HepG2 (cell line): ENCODE measurements around the gene RRAD. TPM values are rescaled to one million over a fixed set of nuclear protein-coding genes. Genes with fewer than 3 reads are reported as not detected.
A peak's percentile ranks its signal among the peaks of the same experiment; 100 is the strongest.

ENCODE experiments used
- HIVEP1 ChIP-seq: sonication (generic); formaldehyde crosslinking; IDR thresholded peaks from 2 replicates; pipeline ENCODE4 v1.4.0; 2020; ENCODE audit warnings: mild to moderate bottlenecking, missing genetic modification reagents
- NFKB2 ChIP-seq: sonication (generic); formaldehyde crosslinking; IDR thresholded peaks from 2 replicates; pipeline ENCODE4 v1.4.0; 2020; ENCODE audit warnings: missing genetic modification reagents, borderline replicate concordance
- POGZ ChIP-seq: sonication (generic); formaldehyde crosslinking; IDR thresholded peaks from 2 replicates; pipeline ENCODE4 v1.4.0; 2020; ENCODE audit warnings: mild to moderate bottlenecking, missing genetic modification reagents
- SRSF4 ChIP-seq: fragments of 200-400 bp; formaldehyde crosslinking; IDR thresholded peaks from one replicate; pipeline ENCODE4 v1.6.1; 2018; ENCODE audit warnings: mild to moderate bottlenecking, low read depth, low read length, moderate library complexity; ENCODE audit not compliant: poor library complexity, severe bottlenecking
- TBX3 ChIP-seq: fragments of 450-650 bp; IDR thresholded peaks from 2 replicates; pipeline ENCODE4 v1.6.1; 2017; ENCODE audit warnings: antibody characterized with exemption, mild to moderate bottlenecking, inconsistent platforms, borderline replicate concordance
- ZFP41 ChIP-seq: sonication (generic); formaldehyde crosslinking; IDR thresholded peaks from 2 replicates; pipeline ENCODE4 v1.4.0; 2020; ENCODE audit warnings: mild to moderate bottlenecking, missing genetic modification reagents, borderline replicate concordance
- ZNF292 ChIP-seq: sonication (generic); formaldehyde crosslinking; IDR thresholded peaks from 2 replicates; pipeline ENCODE4 v1.8.1; 2022; ENCODE audit warnings: mild to moderate bottlenecking, low read depth, missing genetic modification reagents, borderline replicate concordance
- ZNF296 ChIP-seq: sonication (generic); formaldehyde crosslinking; conservative IDR thresholded peaks from 2 replicates; pipeline ENCODE4 v1.5.0; 2020; ENCODE audit warnings: mild to moderate bottlenecking, missing genetic modification reagents
- ZNF317 ChIP-seq: sonication (generic); formaldehyde crosslinking; IDR thresholded peaks from 2 replicates; pipeline ENCODE4 v1.5.0; 2020; ENCODE audit warnings: mild to moderate bottlenecking, missing genetic modification reagents
- ZNF557 ChIP-seq: sonication (generic); formaldehyde crosslinking; IDR thresholded peaks from 2 replicates; pipeline ENCODE4 v1.4.0; 2020; ENCODE audit warnings: missing genetic modification reagents
- polyA plus RNA-seq, 8 experiments: library from polyadenylated mRNA; depleted of rRNA in 3 of 8; stranded (reverse) in 7 of 8; unstranded in 1 of 8; fragments of >200 nt; fragmentation: Illumina TruSeq in 4 of 8; extraction: Trizol in 4 of 8; gene quantifications; 2 replicates each; pipeline versions ENCODE4 v1.2.1 to v1.2.3, GENCODE V29; 2011 to 2016; ENCODE audit warnings: low read depth in 4 of 8, missing spikeins in 1 of 8, mixed read lengths in 1 of 8; ENCODE audit not compliant: insufficient read depth in 1 of 8
- total RNA-seq, 5 experiments: library from RNA; depleted of rRNA; stranded (reverse); fragments of >200 nt; fragmentation: Illumina TruSeq; extraction: Trizol; gene quantifications; 2 replicates each; pipeline ENCODE4 v1.2.3, GENCODE V29; 2016; ENCODE audit warnings: low read depth in 1 of 5
- TF ChIP-seq, protein P1 (sequence below): sonication (generic); formaldehyde crosslinking; IDR thresholded peaks from 2 replicates; pipeline ENCODE4 v1.4.0; 2020; ENCODE audit warnings: missing genetic modification reagents
- TF ChIP-seq, protein P2 (sequence below): sonication (generic); formaldehyde crosslinking; IDR thresholded peaks from 2 replicates; pipeline ENCODE4 v1.4.0; 2020; ENCODE audit warnings: mild to moderate bottlenecking, missing genetic modification reagents
- TF ChIP-seq, protein P3 (sequence below), 2 experiments: fragments of 450-650 bp in 1 of 2; sonication (generic) in 1 of 2; formaldehyde crosslinking; IDR thresholded peaks; 2 replicates each; pipeline versions ENCODE4 v1.5.0 to v1.8.0; 2020 to 2022; ENCODE audit warnings: mild to moderate bottlenecking in 1 of 2, missing genetic modification reagents in 1 of 2
- TF ChIP-seq, protein P4 (sequence below): sonication (generic); formaldehyde crosslinking; IDR thresholded peaks from 2 replicates; pipeline ENCODE4 v1.5.0; 2020; ENCODE audit warnings: missing genetic modification reagents, mild to moderate bottlenecking, borderline replicate concordance
- TF ChIP-seq, protein P5 (sequence below): sonication (generic); formaldehyde crosslinking; IDR thresholded peaks from 2 replicates; pipeline ENCODE4 v1.4.0; 2020; ENCODE audit warnings: missing genetic modification reagents

The RRAD gene
- total and polyA plus RNA-seq, 2 of the 13 experiments (the other 11 are each of a cell fraction or from before 2014, with no cell fraction given) = 0.80 to 1.1 TPM

DNA sequence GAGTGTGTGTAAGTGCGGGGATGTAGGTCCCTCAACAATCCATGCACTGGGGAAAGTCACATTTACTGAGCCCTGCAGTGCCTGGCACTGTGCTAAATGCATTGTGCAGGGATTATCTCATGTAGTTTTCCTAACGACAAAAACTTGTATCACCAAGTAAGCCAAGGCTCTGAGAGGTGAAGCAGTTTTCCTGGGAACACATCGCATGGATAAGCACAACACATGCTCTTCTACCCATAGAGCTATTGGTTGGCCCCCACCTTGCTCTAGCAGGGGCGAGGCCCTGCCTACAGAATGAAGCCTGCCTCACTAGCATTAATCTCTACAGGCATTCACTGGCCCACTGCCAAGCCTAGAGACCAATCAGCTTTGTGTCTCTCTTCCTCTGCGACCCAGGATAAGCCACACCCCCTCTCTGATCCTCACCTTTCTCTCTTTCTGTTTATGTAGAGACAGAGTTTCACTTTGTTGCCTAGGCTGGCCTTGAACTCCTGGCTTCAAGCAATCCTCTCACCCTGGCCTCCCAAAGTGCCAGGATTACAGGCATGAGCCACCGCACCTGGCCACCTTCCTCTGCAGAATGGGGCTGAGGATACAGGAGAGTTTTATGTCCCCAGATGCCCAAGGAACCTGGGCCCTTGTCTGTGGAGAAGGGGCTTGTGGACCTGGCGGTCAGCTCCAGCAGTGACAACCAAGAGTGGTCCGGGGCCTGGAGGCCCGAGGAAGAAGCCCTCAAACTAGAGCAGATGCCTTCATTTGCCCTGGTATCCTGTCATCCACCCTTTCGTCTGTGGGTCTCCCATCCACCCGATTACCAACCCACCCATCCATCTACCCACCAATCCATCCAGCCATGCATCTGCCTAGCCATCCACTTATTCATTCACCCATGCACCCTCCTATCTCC lies 19.4 kb downstream of the RRAD start (continued):
- TF ChIP-seq ZNF317 (CRISPR knock-in tag) = no peak; the same call in 1 of the 2 replicates
- TF ChIP-seq, protein P1, sequence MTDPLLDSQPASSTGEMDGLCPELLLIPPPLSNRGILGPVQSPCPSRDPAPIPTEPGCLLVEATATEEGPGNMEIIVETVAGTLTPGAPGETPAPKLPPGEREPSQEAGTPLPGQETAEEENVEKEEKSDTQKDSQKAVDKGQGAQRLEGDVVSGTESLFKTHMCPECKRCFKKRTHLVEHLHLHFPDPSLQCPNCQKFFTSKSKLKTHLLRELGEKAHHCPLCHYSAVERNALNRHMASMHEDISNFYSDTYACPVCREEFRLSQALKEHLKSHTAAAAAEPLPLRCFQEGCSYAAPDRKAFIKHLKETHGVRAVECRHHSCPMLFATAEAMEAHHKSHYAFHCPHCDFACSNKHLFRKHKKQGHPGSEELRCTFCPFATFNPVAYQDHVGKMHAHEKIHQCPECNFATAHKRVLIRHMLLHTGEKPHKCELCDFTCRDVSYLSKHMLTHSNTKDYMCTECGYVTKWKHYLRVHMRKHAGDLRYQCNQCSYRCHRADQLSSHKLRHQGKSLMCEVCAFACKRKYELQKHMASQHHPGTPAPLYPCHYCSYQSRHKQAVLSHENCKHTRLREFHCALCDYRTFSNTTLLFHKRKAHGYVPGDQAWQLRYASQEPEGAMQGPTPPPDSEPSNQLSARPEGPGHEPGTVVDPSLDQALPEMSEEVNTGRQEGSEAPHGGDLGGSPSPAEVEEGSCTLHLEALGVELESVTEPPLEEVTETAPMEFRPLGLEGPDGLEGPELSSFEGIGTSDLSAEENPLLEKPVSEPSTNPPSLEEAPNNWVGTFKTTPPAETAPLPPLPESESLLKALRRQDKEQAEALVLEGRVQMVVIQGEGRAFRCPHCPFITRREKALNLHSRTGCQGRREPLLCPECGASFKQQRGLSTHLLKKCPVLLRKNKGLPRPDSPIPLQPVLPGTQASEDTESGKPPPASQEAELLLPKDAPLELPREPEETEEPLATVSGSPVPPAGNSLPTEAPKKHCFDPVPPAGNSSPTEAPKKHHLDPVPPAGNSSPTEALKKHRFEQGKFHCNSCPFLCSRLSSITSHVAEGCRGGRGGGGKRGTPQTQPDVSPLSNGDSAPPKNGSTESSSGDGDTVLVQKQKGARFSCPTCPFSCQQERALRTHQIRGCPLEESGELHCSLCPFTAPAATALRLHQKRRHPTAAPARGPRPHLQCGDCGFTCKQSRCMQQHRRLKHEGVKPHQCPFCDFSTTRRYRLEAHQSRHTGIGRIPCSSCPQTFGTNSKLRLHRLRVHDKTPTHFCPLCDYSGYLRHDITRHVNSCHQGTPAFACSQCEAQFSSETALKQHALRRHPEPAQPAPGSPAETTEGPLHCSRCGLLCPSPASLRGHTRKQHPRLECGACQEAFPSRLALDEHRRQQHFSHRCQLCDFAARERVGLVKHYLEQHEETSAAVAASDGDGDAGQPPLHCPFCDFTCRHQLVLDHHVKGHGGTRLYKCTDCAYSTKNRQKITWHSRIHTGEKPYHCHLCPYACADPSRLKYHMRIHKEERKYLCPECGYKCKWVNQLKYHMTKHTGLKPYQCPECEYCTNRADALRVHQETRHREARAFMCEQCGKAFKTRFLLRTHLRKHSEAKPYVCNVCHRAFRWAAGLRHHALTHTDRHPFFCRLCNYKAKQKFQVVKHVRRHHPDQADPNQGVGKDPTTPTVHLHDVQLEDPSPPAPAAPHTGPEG (CRISPR knock-in tag) = peak; percentile 59; the same call in 1 of the 2 replicates
- peak; percentile 45; the same call in 1 of the 2 replicates for TF ChIP-seq TBX3
- TF ChIP-seq POGZ (CRISPR knock-in tag) = peak; percentile 64
- TF ChIP-seq, protein P2, sequence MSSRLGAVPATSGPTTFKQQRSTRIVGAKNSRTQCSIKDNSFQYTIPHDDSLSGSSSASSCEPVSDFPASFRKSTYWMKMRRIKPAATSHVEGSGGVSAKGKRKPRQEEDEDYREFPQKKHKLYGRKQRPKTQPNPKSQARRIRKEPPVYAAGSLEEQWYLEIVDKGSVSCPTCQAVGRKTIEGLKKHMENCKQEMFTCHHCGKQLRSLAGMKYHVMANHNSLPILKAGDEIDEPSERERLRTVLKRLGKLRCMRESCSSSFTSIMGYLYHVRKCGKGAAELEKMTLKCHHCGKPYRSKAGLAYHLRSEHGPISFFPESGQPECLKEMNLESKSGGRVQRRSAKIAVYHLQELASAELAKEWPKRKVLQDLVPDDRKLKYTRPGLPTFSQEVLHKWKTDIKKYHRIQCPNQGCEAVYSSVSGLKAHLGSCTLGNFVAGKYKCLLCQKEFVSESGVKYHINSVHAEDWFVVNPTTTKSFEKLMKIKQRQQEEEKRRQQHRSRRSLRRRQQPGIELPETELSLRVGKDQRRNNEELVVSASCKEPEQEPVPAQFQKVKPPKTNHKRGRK = no peak
- TF ChIP-seq, protein P3, sequence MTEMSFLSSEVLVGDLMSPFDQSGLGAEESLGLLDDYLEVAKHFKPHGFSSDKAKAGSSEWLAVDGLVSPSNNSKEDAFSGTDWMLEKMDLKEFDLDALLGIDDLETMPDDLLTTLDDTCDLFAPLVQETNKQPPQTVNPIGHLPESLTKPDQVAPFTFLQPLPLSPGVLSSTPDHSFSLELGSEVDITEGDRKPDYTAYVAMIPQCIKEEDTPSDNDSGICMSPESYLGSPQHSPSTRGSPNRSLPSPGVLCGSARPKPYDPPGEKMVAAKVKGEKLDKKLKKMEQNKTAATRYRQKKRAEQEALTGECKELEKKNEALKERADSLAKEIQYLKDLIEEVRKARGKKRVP (CRISPR knock-in tag; IDR thresholded peaks at IDR 0.05) = peak in 1 of 2 experiments; percentile 51; a peak in 1 of 4 replicates
- TF ChIP-seq ZFP41 = no peak
- no peak for TF ChIP-seq ZNF557 (CRISPR knock-in tag)
- TF ChIP-seq, protein P4, sequence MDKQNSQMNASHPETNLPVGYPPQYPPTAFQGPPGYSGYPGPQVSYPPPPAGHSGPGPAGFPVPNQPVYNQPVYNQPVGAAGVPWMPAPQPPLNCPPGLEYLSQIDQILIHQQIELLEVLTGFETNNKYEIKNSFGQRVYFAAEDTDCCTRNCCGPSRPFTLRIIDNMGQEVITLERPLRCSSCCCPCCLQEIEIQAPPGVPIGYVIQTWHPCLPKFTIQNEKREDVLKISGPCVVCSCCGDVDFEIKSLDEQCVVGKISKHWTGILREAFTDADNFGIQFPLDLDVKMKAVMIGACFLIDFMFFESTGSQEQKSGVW = no peak
- no peak; the same call in 1 of the 2 replicates for TF ChIP-seq HIVEP1
- peak; percentile 67; the same call in 1 of the 2 replicates for TF ChIP-seq ZNF292 (CRISPR knock-in tag)
- no peak for TF ChIP-seq SRSF4
- peak; percentile 89; the same call in 1 of the 2 replicates for TF ChIP-seq NFKB2 (CRISPR knock-in tag)
- no peak for TF ChIP-seq ZNF296
- TF ChIP-seq, protein P5, sequence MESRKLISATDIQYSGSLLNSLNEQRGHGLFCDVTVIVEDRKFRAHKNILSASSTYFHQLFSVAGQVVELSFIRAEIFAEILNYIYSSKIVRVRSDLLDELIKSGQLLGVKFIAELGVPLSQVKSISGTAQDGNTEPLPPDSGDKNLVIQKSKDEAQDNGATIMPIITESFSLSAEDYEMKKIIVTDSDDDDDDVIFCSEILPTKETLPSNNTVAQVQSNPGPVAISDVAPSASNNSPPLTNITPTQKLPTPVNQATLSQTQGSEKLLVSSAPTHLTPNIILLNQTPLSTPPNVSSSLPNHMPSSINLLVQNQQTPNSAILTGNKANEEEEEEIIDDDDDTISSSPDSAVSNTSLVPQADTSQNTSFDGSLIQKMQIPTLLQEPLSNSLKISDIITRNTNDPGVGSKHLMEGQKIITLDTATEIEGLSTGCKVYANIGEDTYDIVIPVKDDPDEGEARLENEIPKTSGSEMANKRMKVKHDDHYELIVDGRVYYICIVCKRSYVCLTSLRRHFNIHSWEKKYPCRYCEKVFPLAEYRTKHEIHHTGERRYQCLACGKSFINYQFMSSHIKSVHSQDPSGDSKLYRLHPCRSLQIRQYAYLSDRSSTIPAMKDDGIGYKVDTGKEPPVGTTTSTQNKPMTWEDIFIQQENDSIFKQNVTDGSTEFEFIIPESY (CRISPR knock-in tag) = no peak
